MM.1S (cell line): Measurements from ENCODE around the gene CD44.

ENCODE experiments used
- DNase-seq: peaks from one replicate; pipeline ENCODE4 v3.0.0-alpha.2; 2015
- H2AFZ ChIP-seq: fragments of 300-600 bp; sonication (generic); 2 replicates; pipeline ENCODE4 v1.6.0; 2016; ENCODE audit warnings: antibody characterized with exemption, low read length
- H3F3A ChIP-seq: fragments of 300-600 bp; sonication (generic); 2 replicates; pipeline ENCODE4 v1.6.1; 2016; ENCODE audit warnings: mild to moderate bottlenecking, antibody characterized with exemption, low read length, moderate library complexity, mixed read lengths; ENCODE audit not compliant: insufficient read depth
- H3K27ac ChIP-seq: fragments of 300-600 bp; sonication (generic); 2 replicates; pipeline ENCODE4 v1.5.1; 2016; ENCODE audit warnings: mild to moderate bottlenecking, low read length
- H3K27me3 ChIP-seq: fragments of 300-600 bp; sonication (generic); replicated peaks from 2 replicates; pipeline ENCODE4 v1.6.0; 2016; ENCODE audit warnings: low read length; ENCODE audit not compliant: insufficient read depth
- H3K36me3 ChIP-seq: fragments of 300-600 bp; sonication (generic); replicated peaks from 2 replicates; pipeline ENCODE4 v1.6.1; 2016; ENCODE audit warnings: mild to moderate bottlenecking, low read length, mixed read lengths; ENCODE audit not compliant: insufficient read depth
- H3K4me1 ChIP-seq: fragments of 300-600 bp; sonication (generic); 2 replicates; pipeline ENCODE4 v1.6.1; 2016; ENCODE audit warnings: low read length, mixed read lengths
- H3K4me2 ChIP-seq: fragments of 300-600 bp; sonication (generic); 2 replicates; pipeline ENCODE4 v1.6.0; 2016; ENCODE audit warnings: low read depth, low read length
- H3K4me3 ChIP-seq: fragments of 300-600 bp; sonication (generic); 2 replicates; pipeline ENCODE4 v1.5.1; 2016; ENCODE audit warnings: low read length, mixed read lengths
- H3K79me2 ChIP-seq: fragments of 300-600 bp; sonication (generic); 2 replicates; pipeline ENCODE4 v1.6.1; 2016; ENCODE audit warnings: mixed run types, low read length, mixed read lengths
- H3K9ac ChIP-seq: fragments of 300-600 bp; sonication (generic); 2 replicates; pipeline ENCODE4 v1.6.1; 2016; ENCODE audit warnings: low read length, mixed read lengths
- H3K9me2 ChIP-seq: fragments of 300-600 bp; sonication (generic); replicated peaks from 2 replicates; pipeline ENCODE4 v1.6.1; 2016; ENCODE audit warnings: mild to moderate bottlenecking, low read length, mixed read lengths; ENCODE audit not compliant: insufficient read depth
- H3K9me3 ChIP-seq: fragments of 300-600 bp; sonication (generic); replicated peaks from 2 replicates; pipeline ENCODE4 v1.6.1; 2016; ENCODE audit warnings: mild to moderate bottlenecking, low read length, mixed read lengths; ENCODE audit not compliant: insufficient read depth
- H4K20me1 ChIP-seq: fragments of 300-600 bp; sonication (generic); 2 replicates; pipeline ENCODE4 v1.6.1; 2016; ENCODE audit warnings: mild to moderate bottlenecking, low read length, moderate library complexity, mixed read lengths; ENCODE audit not compliant: insufficient read depth
- CTCF ChIP-seq: fragments of 300-600 bp; sonication (generic); IDR thresholded peaks from 2 replicates; pipeline ENCODE4 v1.5.1; 2016; ENCODE audit warnings: antibody characterized with exemption, low read length, mixed read lengths
- EZH2 ChIP-seq: fragments of 300-600 bp; sonication (generic); optimal IDR thresholded peaks from 2 replicates; pipeline ENCODE3; 2017; ENCODE audit warnings: low read depth, mild to moderate bottlenecking, antibody characterized with exemption, low read length, mixed read lengths
- EZH2phosphoT487 ChIP-seq: fragments of 300-600 bp; sonication (generic); IDR thresholded peaks from 2 replicates; pipeline ENCODE4 v1.6.1; 2018; ENCODE audit warnings: antibody characterized with exemption, low read length

CD44 gene

GRCh38 chr11:35218956-35219355 is 80.0 kb downstream of the CD44 start:
- H3K4me1 ChIP-seq: no peaks in the 10 kb centered on the region
- TF ChIP-seq EZH2: no peak
- no peak for TF ChIP-seq EZH2phosphoT487
- TF ChIP-seq CTCF: no peak
- H2AFZ ChIP-seq: no peak overlapping the region
- no peak overlapping the region for H3K4me3 ChIP-seq
- H3K9ac ChIP-seq: no peak overlapping the region
- H3F3A ChIP-seq: 0 out of 2 replicates have a peak, but pooled peaks cover 5% of the 10 kb centered on the region
- no peaks in the 10 kb centered on the region for H4K20me1 ChIP-seq
- no peak overlapping the region for H3K27ac ChIP-seq
- H3K79me2 ChIP-seq: no peaks in the 10 kb centered on the region
- H3K9me3 ChIP-seq: no peaks in the 10 kb centered on the region
- DNase-seq: no peak
- no peaks in the 10 kb centered on the region for H3K27me3 ChIP-seq
- peaks cover 21% of the 10 kb centered on the region for H3K36me3 ChIP-seq
- H3K9me2 ChIP-seq: no peaks in the 10 kb centered on the region
- H3K4me2 ChIP-seq: no peak overlapping the region

GRCh38 chr11:35223371-35223796 is 84.4 kb downstream of the CD44 start:
- Histone ChIP-seq H3K9me2 (no peaks in the 10 kb centered on the region), H3K9ac (no peak overlapping the region), H2AFZ (no peak overlapping the region), H4K20me1 (no peaks in the 10 kb centered on the region), H3K27me3 (no peaks in the 10 kb centered on the region), H3K27ac (no peak overlapping the region), H3K9me3 (no peaks in the 10 kb centered on the region), H3K4me1 (no peaks in the 10 kb centered on the region), H3K79me2 (no peaks in the 10 kb centered on the region), H3K4me2 (no peak overlapping the region), H3K4me3 (no peak overlapping the region), H3F3A (0 out of 2 replicates have a peak, but pooled peaks cover 5% of the 10 kb centered on the region), H3K36me3 (peaks cover 21% of the 10 kb centered on the region)
- DNase-seq: no peak
- TF ChIP-seq CTCF: no peak
- no peak for TF ChIP-seq EZH2phosphoT487
- no peak for TF ChIP-seq EZH2

- DNase-seq: no peak
- Histone ChIP-seq H2AFZ (no peak overlapping the region), H3K4me2 (no peak overlapping the region), H3K79me2 (no peaks in the 10 kb centered on the region), H3K4me3 (no peak overlapping the region), H3K9ac (no peak overlapping the region), H3K27ac (no peak overlapping the region), H3K36me3 (peaks cover 23% of the 10 kb centered on the region), H3K4me1 (no peaks in the 10 kb centered on the region), H3F3A (no peaks in the 10 kb centered on the region), H3K9me3 (no peaks in the 10 kb centered on the region), H3K9me2 (no peaks in the 10 kb centered on the region), H3K27me3 (no peaks in the 10 kb centered on the region), H4K20me1 (no peaks in the 10 kb centered on the region)
- no peak for TF ChIP-seq EZH2phosphoT487
- TF ChIP-seq EZH2: no peak
- no peak for TF ChIP-seq CTCF
Observed at GRCh38 chr11:35223991-35224390, 85.0 kb downstream of the CD44 start.
